GM08714 (cell line): Measurements from ENCODE around the gene RASSF7.

Source experiments
- H3K4me3 ChIP-seq: fragments of 200-500 bp; sonication (Bioruptor generic); 2 replicates; pipeline ENCODE4 v1.5.1; 2014; ENCODE audit warnings: mild to moderate bottlenecking, low read length, inconsistent platforms
- ZNF274 ChIP-seq: IDR thresholded peaks from 2 replicates; pipeline ENCODE4 v1.6.1; 2012; ENCODE audit warnings: mild to moderate bottlenecking, low read depth, low read length

RASSF7 gene

GRCh38 chr11:536841-537621 is 23.7 kb upstream of the RASSF7 start, which contains the start of gene LRRC56:
TSS of gene LRRC56 (plus strand) at chr11:537527. CDS start at chr11:540685, 3,158 bp downstream.
- TF ChIP-seq ZNF274: no peak
- H3K4me3 ChIP-seq: peak within 1 kb of the TSS; percentile 39; the same call in 1 of the 2 replicates

- TF ChIP-seq ZNF274: no peak
- H3K4me3 ChIP-seq: peak overlapping the region; percentile 34; the same call in 1 of the 2 replicates
Observed at GRCh38 chr11:537622-538430, 22.9 kb upstream of the RASSF7 start.

- TF ChIP-seq ZNF274: no peak
- no peak overlapping the region for H3K4me3 ChIP-seq
Observed at GRCh38 chr11:538431-539051, 22.2 kb upstream of the RASSF7 start.

GRCh38 chr11:539971-540481 is 20.7 kb upstream of the RASSF7 start:
- no peak for TF ChIP-seq ZNF274
- no peak overlapping the region for H3K4me3 ChIP-seq

GRCh38 chr11:540583-541432 is 20.0 kb upstream of the RASSF7 start:
- no peak for TF ChIP-seq ZNF274
- no peak overlapping the region for H3K4me3 ChIP-seq

GRCh38 chr11:541433-541885 is 19.3 kb upstream of the RASSF7 start:
- no peak overlapping the region for H3K4me3 ChIP-seq
- no peak for TF ChIP-seq ZNF274

GRCh38 chr11:544817-545166 is 16.0 kb upstream of the RASSF7 start:
- H3K4me3 ChIP-seq: no peak overlapping the region
- no peak for TF ChIP-seq ZNF274

- no peak overlapping the region for H3K4me3 ChIP-seq
- no peak for TF ChIP-seq ZNF274
Observed at GRCh38 chr11:545171-545570, 15.6 kb upstream of the RASSF7 start.

GRCh38 chr11:548700-549603 is 11.8 kb upstream of the RASSF7 start:
- TF ChIP-seq ZNF274: no peak
- H3K4me3 ChIP-seq: no peak overlapping the region

GRCh38 chr11:550021-550745 is 10.6 kb upstream of the RASSF7 start:
- no peak for TF ChIP-seq ZNF274
- H3K4me3 ChIP-seq: no peak overlapping the region

- no peak overlapping the region for H3K4me3 ChIP-seq
- TF ChIP-seq ZNF274: no peak
Observed at GRCh38 chr11:550746-551085, 10.1 kb upstream of the RASSF7 start.

GRCh38 chr11:551131-551530 is 9.6 kb upstream of the RASSF7 start:
- H3K4me3 ChIP-seq: no peak overlapping the region
- TF ChIP-seq ZNF274: no peak
